GM08714 (cell line): ENCODE measurements around the gene TIGD6.

Experiments used
- H3K4me3 ChIP-seq: fragments of 200-500 bp; sonication (Bioruptor generic); 2 replicates; pipeline ENCODE4 v1.5.1; 2014; ENCODE audit warnings: mild to moderate bottlenecking, low read length, inconsistent platforms
- ZNF274 ChIP-seq: IDR thresholded peaks from 2 replicates; pipeline ENCODE4 v1.6.1; 2012; ENCODE audit warnings: mild to moderate bottlenecking, low read depth, low read length

The TIGD6 gene

DNA sequence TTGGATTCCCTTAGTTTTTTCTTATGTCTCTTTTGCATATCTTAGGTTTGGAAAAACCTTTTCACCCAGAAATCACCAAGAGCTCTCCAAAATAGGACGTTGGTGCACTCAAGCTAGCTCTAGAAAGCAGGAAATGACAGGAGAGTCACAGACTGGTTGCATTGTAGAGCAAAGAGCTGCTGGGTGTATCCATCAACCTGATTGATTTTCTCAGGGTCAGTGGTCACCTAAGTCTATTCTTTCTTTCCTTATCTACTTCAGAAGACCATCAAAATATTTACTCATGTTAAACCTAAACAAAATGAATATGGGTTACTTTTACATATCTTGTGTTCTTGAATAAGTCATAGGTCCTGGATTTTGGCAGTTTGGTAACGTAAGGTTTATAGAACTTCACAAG, 25.0 kb downstream of the TIGD6 start:
- no peak for TF ChIP-seq ZNF274
- H3K4me3 ChIP-seq, result no peak overlapping the region

DNA sequence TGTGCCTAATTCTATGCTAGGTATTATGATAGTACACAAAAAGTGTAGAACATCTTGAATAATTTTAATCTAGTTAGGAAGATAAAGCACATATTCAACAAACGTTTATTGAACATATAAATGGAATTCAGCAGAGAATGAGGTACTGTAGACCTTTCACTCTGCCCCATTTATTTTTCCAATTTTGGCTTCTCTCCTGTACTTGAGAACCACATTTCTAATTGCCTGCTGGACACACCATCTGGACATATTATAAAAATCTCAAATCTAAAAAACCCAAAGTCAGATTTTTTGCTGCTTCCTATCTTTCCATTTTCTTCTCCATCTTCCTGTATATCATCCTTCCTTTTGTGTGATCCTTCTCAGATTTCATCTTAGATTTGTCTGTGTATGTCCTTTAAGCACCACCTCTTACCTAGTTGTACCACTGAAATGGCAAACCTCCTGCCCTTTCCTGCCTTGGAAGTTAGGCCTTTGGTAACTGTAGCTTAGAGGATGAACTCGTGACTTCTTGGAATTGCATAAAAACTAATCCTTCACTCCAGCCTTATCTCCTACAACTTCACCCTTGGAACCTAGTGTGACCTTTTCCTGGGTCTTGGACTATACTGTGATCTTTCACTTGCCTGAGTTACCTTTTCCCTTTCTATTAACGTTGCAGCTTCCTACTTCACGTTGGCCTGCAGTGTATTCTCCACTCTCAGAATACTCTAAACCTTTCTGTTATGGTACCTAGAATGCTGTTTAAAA, 31.1 kb downstream of the TIGD6 start:
- TF ChIP-seq ZNF274, result no peak
- no peak overlapping the region for H3K4me3 ChIP-seq

DNA sequence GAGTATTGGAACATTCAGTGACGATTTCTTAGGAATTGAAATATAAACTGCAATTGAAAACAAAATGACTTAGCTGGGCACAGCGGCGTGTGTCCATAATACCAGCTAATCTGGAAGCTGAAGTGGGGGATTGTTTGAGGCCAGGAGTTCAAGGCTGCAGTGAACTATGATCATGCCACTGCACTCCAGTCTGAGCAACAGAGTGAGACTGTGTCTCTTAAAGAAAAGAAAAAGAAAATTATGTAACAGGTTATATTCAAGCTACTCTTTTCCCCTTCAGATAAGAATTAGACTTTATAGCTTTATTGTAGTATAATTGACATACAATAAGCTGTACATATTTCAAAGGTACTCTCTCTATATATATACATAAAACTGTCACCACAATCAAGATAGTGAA, 33.5 kb downstream of the TIGD6 start:
- H3K4me3 ChIP-seq, result no peak overlapping the region
- no peak for TF ChIP-seq ZNF274

DNA sequence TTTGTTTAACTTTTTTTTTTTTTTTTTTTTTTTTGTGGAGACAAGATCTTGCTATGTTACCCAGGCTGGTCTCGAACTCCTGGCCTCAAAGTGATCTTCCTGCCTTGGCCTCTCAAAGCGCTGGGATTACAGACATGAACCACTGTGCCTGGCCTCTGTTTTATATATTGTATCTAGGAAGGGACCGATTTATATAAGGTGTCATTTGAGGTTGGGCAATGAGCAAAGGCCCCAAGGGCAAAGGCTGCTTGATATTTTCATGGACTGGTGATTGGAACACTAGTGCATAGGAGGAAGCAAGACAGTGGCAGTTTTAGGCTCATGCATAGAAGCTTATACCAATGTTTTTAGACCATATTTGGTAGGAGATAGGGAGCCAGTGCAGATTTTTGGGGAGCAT, 36.7 kb downstream of the TIGD6 start:
- no peak overlapping the region for H3K4me3 ChIP-seq
- no peak for TF ChIP-seq ZNF274

DNA sequence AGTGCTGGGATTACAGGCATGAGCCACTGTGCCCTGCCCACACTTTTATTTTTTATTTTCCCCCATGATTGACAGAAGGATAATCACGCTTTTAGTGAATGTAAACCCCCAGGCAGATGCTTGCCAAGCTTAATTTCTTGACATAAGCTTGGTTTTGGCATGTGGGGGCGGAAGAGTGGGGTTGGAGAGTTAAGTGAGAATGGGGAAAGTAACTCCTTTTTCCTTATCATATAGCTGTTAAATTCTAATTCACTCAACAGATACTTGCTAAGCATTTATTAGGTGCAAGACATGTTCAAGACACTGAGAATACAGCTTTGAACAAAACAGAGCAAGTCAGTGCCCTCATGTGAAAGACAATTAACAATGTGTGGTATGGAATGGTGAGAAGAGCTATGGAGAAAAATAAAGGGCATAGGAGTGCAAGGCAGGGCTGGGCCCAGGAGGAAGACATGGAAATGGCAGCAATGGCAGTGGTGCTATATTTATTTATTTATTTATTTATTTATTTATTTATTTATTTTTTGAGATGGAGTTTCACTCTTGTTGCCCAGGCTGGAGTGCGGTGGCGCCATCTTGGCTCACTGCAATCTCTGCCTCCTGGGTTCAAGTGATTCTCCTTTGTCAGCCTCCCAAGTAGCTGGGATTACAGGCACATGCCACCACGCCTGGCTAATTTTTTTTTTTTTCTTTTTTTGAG, 37.7 kb downstream of the TIGD6 start:
- H3K4me3 ChIP-seq, result no peak overlapping the region
- no peak for TF ChIP-seq ZNF274

DNA sequence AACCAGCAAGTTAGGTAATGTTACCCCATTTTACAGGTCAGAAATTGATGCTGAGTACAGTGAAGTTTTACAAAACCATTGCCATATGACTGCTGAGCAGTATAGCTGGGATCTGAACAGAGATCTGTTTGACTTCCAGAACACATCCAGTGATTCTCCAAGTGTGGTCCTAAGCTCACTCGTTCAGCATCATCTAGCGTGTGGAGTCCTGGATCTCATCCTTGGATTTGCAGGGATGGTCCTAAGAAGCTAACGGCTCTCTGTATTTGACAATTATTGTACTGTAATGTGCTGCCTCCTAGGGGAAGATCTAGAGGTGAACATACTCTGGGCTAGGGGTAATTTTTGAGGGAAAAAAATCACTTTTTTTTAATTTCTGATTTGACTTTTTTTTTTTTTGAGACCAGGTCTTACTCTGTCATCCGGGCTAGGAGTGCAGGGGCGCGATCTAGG, 38.5 kb downstream of the TIGD6 start:
- H3K4me3 ChIP-seq, result no peak overlapping the region

DNA sequence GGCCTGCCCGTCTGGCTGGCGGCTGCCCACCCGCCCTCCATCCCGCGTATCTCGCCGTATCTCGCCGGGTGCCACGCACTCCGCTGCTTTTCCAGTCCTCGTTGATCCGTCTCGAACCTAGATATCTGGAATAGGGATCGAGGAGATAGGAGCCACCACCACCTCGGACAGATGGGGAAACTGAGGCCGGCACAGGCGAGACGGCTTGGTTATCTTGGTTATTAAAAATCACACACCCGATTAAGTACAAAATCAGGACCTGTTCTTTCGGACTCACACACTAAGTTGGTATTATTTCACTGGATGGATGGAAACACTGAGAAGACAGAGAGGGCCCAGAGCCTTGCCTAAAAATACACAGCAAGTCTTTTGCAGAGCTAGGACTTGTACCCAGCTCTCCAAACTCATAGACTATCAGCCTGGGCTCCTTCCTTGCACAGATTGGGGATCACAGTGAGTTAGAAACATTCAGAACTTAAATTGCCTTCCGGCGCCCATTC, 39.2 kb downstream of the TIGD6 start:
- H3K4me3 ChIP-seq, result peak overlapping the region; percentile 76
- TF ChIP-seq ZNF274, result no peak

More for the DNA sequence above, 38.5 kb downstream of the TIGD6 start:
- no peak for TF ChIP-seq ZNF274

DNA sequence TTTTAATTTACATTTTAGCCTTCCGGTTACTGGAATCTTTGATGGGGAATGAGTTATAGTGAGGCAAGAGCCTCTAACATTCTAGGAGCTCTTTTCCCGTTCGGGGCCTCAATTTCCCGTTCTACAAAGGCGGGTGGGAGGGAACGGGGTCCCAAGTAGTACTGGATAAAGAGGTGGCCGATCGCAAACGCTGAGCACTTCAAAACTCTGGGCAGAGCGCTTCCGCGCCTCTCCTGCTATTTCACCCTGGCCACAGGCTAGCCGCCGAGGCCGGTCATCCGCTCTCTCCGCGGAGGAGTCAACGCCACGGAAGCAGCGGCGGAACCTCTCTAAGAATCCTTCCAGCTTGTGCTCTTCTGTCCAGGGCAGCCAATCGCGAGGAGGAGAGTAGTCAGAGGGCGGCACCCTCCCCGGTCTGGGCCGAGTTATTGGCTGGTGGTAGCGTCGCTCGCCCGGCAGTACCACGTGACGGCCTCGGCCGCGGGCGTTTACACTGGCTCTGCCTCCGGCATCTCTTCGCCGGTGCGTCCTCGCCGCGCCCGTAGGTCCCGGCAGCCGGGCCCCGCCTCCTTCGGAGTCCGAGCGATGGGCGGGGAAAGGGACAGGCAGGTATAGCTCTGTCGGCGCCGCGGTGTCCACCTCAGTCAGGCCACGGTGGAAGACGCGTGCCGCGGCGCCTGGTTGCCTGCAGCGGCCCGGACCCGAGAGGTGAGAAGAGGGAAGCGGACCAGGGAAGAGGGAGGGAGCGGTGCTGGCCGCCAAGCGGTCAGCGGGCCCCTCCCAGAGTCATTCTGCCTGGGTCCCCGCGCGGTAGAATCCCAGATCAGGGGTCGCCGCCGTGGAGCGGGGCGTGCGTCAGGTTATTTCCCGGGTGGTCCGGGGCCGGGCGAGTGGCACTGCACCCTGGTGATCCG, 39.9 kb downstream of the TIGD6 start, which contains the start of gene SLC26A2:
Gene SLC26A2, plus strand, starts transcription at position 487 of the 914 bp plus-strand sequence. CDS start 16,895 bp downstream, outside the sequence.
- no peak for TF ChIP-seq ZNF274
- H3K4me3 ChIP-seq, result peak within 1 kb of the TSS; percentile 76

DNA sequence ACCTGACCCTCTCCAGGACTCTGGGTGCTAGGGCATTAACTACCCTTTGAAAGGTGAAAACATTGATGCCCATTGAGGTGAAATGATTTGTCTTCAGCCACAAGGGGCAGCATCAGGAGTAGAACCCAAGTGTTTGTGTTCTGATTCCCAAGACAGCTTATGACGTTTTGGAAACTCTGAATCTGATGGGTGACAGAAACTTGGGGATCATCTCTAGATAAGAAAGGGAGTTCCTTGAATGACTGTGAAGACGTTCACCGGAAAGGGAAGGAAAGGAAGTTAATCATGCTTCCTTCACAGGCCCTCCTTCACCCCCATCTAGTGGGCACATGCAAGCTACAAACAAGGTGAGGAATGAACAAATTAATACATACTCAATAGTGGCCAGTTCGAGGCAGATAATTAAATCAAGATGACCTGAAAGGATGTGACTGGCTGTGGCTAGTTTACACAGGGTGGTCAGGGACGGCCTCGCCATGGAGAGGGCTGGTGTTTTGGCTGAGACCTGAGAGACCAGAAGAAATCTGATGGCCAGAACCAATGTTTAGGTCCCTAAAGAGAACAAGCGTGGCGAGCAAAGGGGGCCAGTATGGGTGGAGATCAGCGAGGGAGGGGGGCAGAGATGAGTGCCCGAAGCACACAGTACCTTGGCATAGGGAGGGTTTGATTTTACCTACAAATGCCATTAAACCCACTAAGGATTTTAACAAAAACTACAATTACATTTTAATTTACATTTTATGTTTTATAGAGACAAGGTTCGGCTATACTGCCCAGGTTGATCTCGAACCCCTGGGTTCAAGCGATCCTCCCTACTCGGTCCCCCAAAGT, 40.8 kb downstream of the TIGD6 start:
- no peak for TF ChIP-seq ZNF274
- peak overlapping the region; percentile 57; the same call in 1 of the 2 replicates for H3K4me3 ChIP-seq

DNA sequence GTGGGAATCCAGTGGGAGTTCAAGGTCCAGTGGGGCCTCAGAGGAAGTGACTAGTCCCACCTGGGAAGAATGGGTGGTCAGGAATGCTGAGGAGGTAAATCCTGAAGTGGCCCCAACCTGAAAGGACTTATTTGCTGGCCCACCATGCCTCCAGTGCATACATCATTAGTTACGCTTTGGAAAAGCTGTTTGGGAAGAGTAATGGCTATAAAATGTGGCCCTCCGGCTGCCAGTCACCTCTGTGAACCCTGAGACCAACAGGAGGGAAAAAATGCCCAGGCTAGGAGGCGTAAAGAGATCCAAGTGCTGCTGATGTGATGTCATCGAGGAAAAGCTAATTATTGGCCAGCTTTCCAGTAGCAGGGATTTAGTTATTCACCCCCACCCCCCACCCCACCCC, 42.6 kb downstream of the TIGD6 start:
- no peak for TF ChIP-seq ZNF274
- no peak overlapping the region for H3K4me3 ChIP-seq

DNA sequence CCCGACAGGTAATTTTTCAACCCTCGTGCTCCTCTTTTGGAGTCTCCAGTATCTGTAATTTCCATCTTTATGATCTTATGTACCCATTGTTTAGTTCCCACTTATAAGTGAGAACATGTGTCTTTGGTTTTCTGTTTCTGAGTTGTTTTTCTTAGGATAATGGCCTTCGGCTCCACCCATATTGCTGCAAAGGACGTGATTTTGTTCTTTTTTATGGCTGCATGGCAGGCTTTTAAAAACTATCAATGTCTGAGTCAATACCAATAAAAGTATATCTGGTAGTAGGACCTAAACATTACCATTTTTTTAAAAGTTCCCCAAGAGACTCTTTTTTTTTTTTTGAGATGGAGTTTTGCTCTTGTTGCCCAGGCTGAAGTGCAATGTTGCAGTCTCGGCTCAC, 43.8 kb downstream of the TIGD6 start:
- no peak for TF ChIP-seq ZNF274

DNA sequence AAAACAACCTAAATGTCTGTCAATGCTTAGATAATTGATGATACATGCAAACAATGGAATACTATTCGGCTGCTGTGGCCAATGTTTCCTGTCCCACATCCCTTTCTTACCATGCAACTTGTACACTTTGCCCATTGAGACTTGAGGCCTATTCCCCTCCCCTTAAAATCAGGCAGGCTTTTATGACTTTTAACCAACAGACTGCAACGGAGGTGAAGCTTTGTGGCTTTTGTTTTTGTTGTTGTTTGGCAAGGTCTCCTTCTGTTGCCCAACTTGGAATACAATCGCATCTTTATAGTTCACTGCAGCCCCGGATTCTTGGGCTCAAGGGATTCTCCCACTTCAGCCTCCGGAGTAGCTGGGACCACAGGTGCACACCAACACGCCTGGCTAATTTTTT, 45.7 kb downstream of the TIGD6 start:
- H3K4me3 ChIP-seq, result no peak overlapping the region
- TF ChIP-seq ZNF274, result no peak

More for the DNA sequence above, 43.8 kb downstream of the TIGD6 start:
- no peak overlapping the region for H3K4me3 ChIP-seq

DNA sequence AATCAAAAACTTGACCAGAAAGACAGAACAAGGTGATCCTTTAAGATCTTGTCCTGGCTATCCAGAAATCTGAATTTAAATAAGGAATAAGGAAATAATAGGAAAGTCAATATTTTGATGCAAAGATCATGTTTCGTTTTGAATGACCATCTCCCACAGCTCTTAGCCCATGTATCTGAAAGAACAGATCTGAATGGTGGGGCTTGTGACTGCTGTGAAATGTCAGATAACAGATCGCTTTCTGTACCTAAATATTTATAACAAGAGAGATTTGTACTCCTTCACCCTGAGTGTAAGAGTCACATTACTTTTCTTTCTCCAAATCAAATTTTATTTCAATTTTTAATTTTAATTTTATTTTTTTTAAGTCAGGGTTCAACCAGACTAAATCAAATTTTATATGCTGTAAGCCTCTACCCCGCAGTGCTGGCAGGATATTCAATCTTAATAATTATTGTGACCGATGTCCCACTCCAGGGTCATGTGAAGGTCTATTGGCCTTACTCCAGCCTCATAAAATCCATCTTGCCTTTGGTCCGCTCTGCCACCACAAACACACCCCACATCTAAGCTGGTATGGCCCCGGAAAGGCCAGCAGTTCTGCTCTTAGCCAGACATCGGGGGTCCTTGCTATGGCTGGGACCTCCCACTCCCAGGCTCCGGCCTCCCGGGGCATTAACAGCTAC, 46.9 kb downstream of the TIGD6 start:
- no peak for TF ChIP-seq ZNF274

More for the DNA sequence above, 46.9 kb downstream of the TIGD6 start:
- H3K4me3 ChIP-seq, result no peak overlapping the region
